ENCODE results near the gene POTEE.
"Not testable (repeated sequence)": the region's sequence is repeated elsewhere in the genome, so short reads cannot be mapped to it uniquely, and the experiment has no call there.

POTEE gene

GRCh38 chr2:131209030-131209772, at the start of gene POTEE:
POTEE (plus strand) TSS chr2:131209536; CDS start chr2:131218403, 8,867 bp downstream.
- not testable (repeated sequence) for DNase-seq

- DNase-seq, result not testable (repeated sequence)
Observed at GRCh38 chr2:131165562-131165961, 43.8 kb upstream of the POTEE start.

GRCh38 chr2:131168538-131168937, 40.8 kb upstream of the POTEE start:
- DNase-seq, result no peak

GRCh38 chr2:131178050-131178449, 31.3 kb upstream of the POTEE start:
- not testable (repeated sequence) for DNase-seq

- not testable (repeated sequence) for DNase-seq
Observed at GRCh38 chr2:131178721-131179418, 30.5 kb upstream of the POTEE start.

- DNase-seq, result not testable (repeated sequence)
Observed at GRCh38 chr2:131181451-131181850, 27.9 kb upstream of the POTEE start.

GRCh38 chr2:131193421-131193820, 15.9 kb upstream of the POTEE start:
- DNase-seq, result not testable (repeated sequence)

GRCh38 chr2:131196186-131196585, 13.2 kb upstream of the POTEE start:
- DNase-seq, result not testable (repeated sequence)

- no peak for DNase-seq
Observed at GRCh38 chr2:131201098-131201497, 8.2 kb upstream of the POTEE start.

- DNase-seq, result not testable (repeated sequence)
Observed at GRCh38 chr2:131207839-131208238, 1.5 kb upstream of the POTEE start.

GRCh38 chr2:131209773-131210104, 403 bp downstream of the POTEE start:
- DNase-seq, result not testable (repeated sequence)

- not testable (repeated sequence) for DNase-seq
Observed at GRCh38 chr2:131210434-131211211, 1.3 kb downstream of the POTEE start.

GRCh38 chr2:131217238-131217986, 8.1 kb downstream of the POTEE start:
- not testable (repeated sequence) for DNase-seq

GRCh38 chr2:131235543-131236449, 26.5 kb downstream of the POTEE start:
- not testable (repeated sequence) for DNase-seq
